ENCODE data around the gene KDM7A.

The KDM7A gene

GRCh38 chr7:140197218-140197890 lies 20.6 kb upstream of the KDM7A start:
- H3K27me3 ChIP-seq (ENCODE audit: insufficient read depth, low read length, poor library complexity): peaks cover under 1% of the 10 kb centered on the region
- no peak overlapping the region for H2AFZ ChIP-seq (ENCODE audit: low read depth, low read length)
- no peak overlapping the region for H3K9ac ChIP-seq (ENCODE audit: low read depth, low read length)
- H4K20me1 ChIP-seq (ENCODE audit: insufficient read depth, low read length): no peaks in the 10 kb centered on the region
- ATAC-seq (ENCODE audit: insufficient read depth, low read depth) (no peak), DNase-seq (no peak)
- H3K4me2 ChIP-seq (ENCODE audit: insufficient read depth, low read length): no peak overlapping the region
- H3K27ac ChIP-seq (ENCODE audit: low read length): no peak overlapping the region
- no peaks in the 10 kb centered on the region for H3K79me2 ChIP-seq (ENCODE audit: insufficient read depth, low read length)
- TF ChIP-seq EZH2 (IDR thresholded peaks at IDR 0.05; ENCODE audit: borderline replicate concordance, low read depth, low read length, severe bottlenecking): no peak
- no peak for TF ChIP-seq CTCF (IDR thresholded peaks at IDR 0.05; ENCODE audit: borderline replicate concordance, extremely low read depth, low read length, poor library complexity, severe bottlenecking)
- H3K4me3 ChIP-seq (ENCODE audit: low read depth in 1 of 2, low read length in 2 of 2): no peak overlapping the region
- H3K36me3 ChIP-seq (ENCODE audit: insufficient read depth, low read length): no peaks in the 10 kb centered on the region
- H3K4me1 ChIP-seq (ENCODE audit: insufficient read depth, low read length): no peaks in the 10 kb centered on the region
- no peaks in the 10 kb centered on the region for H3K9me3 ChIP-seq (ENCODE audit: insufficient read depth, low read length, severe bottlenecking)

- DNase-seq (no peak), ATAC-seq (ENCODE audit: insufficient read depth, low read depth) (no peak)
- Histone ChIP-seq H3K9ac (ENCODE audit: low read depth, low read length) (no peak overlapping the region), H3K9me3 (ENCODE audit: insufficient read depth, low read length, severe bottlenecking) (no peaks in the 10 kb centered on the region), H2AFZ (ENCODE audit: low read depth, low read length) (no peak overlapping the region), H3K4me2 (ENCODE audit: insufficient read depth, low read length) (no peak overlapping the region), H3K79me2 (ENCODE audit: insufficient read depth, low read length) (no peaks in the 10 kb centered on the region), H3K27ac (ENCODE audit: low read length) (no peak overlapping the region), H3K36me3 (ENCODE audit: insufficient read depth, low read length) (no peaks in the 10 kb centered on the region), H4K20me1 (ENCODE audit: insufficient read depth, low read length) (no peaks in the 10 kb centered on the region), H3K27me3 (ENCODE audit: insufficient read depth, low read length, poor library complexity) (peaks cover 6% of the 10 kb centered on the region), H3K4me1 (ENCODE audit: insufficient read depth, low read length) (no peaks in the 10 kb centered on the region), H3K4me3 (ENCODE audit: low read depth in 1 of 2, low read length in 2 of 2) (no peak overlapping the region)
- no peak for TF ChIP-seq EZH2 (IDR thresholded peaks at IDR 0.05; ENCODE audit: borderline replicate concordance, low read depth, low read length, severe bottlenecking)
These were observed 19.8 kb upstream of the KDM7A start for GRCh38 chr7:140196361-140197217.

GRCh38 chr7:140195859-140196258 lies 19.1 kb upstream of the KDM7A start:
- no peak overlapping the region for H3K27ac ChIP-seq (ENCODE audit: low read length)
- H3K4me1 ChIP-seq (ENCODE audit: insufficient read depth, low read length): no peaks in the 10 kb centered on the region
- no peak for DNase-seq
- no peak overlapping the region for H3K4me3 ChIP-seq (ENCODE audit: low read depth in 1 of 2, low read length in 2 of 2)
- H3K9ac ChIP-seq (ENCODE audit: low read depth, low read length): no peak overlapping the region
- H3K36me3 ChIP-seq (ENCODE audit: insufficient read depth, low read length): no peaks in the 10 kb centered on the region
- no peaks in the 10 kb centered on the region for H3K9me3 ChIP-seq (ENCODE audit: insufficient read depth, low read length, severe bottlenecking)
- TF ChIP-seq CTCF (IDR thresholded peaks at IDR 0.05; ENCODE audit: borderline replicate concordance, extremely low read depth, low read length, poor library complexity, severe bottlenecking): no peak
- no peak for TF ChIP-seq EZH2 (IDR thresholded peaks at IDR 0.05; ENCODE audit: borderline replicate concordance, low read depth, low read length, severe bottlenecking)
- H2AFZ ChIP-seq (ENCODE audit: low read depth, low read length): no peak overlapping the region
- H3K4me2 ChIP-seq (ENCODE audit: insufficient read depth, low read length): no peak overlapping the region
- H3K27me3 ChIP-seq (ENCODE audit: insufficient read depth, low read length, poor library complexity): peaks cover 6% of the 10 kb centered on the region
- no peak for ATAC-seq (ENCODE audit: insufficient read depth, low read depth)
- no peaks in the 10 kb centered on the region for H4K20me1 ChIP-seq (ENCODE audit: insufficient read depth, low read length)
- no peaks in the 10 kb centered on the region for H3K79me2 ChIP-seq (ENCODE audit: insufficient read depth, low read length)

GRCh38 chr7:140192620-140193019 lies 15.8 kb upstream of the KDM7A start:
- TF ChIP-seq CTCF (IDR thresholded peaks at IDR 0.05; ENCODE audit: borderline replicate concordance, extremely low read depth, low read length, poor library complexity, severe bottlenecking): no peak
- TF ChIP-seq EZH2 (IDR thresholded peaks at IDR 0.05; ENCODE audit: borderline replicate concordance, low read depth, low read length, severe bottlenecking): no peak
- no peaks in the 10 kb centered on the region for H3K79me2 ChIP-seq (ENCODE audit: insufficient read depth, low read length)
- no peak overlapping the region for H3K27ac ChIP-seq (ENCODE audit: low read length)
- DNase-seq: no peak
- H3K4me2 ChIP-seq (ENCODE audit: insufficient read depth, low read length): no peak overlapping the region
- no peaks in the 10 kb centered on the region for H4K20me1 ChIP-seq (ENCODE audit: insufficient read depth, low read length)
- H3K9me3 ChIP-seq (ENCODE audit: insufficient read depth, low read length, severe bottlenecking): no peaks in the 10 kb centered on the region
- H3K4me1 ChIP-seq (ENCODE audit: insufficient read depth, low read length): no peaks in the 10 kb centered on the region
- no peak overlapping the region for H2AFZ ChIP-seq (ENCODE audit: low read depth, low read length)
- H3K36me3 ChIP-seq (ENCODE audit: insufficient read depth, low read length): no peaks in the 10 kb centered on the region
- peaks cover 13% of the 10 kb centered on the region for H3K27me3 ChIP-seq (ENCODE audit: insufficient read depth, low read length, poor library complexity)
- no peak for ATAC-seq (ENCODE audit: insufficient read depth, low read depth)
- no peak overlapping the region for H3K4me3 ChIP-seq (ENCODE audit: low read depth in 1 of 2, low read length in 2 of 2)
- no peak overlapping the region for H3K9ac ChIP-seq (ENCODE audit: low read depth, low read length)

Data from DND-41 (cell line).